Measurements from ENCODE around the gene SAMHD1. TPM values are rescaled to one million over a fixed set of nuclear protein-coding genes. Genes with fewer than 3 reads are reported as not detected.
A peak's percentile ranks its signal among the peaks of the same experiment; 100 is the strongest.

The SAMHD1 gene
- total and polyA plus RNA-seq, 2 of the 13 experiments (the other 11 are each of a cell fraction or from before 2014, with no cell fraction given), result 16.9 to 43.5 TPM

- peak; percentile 68; the same call in 1 of the 2 replicates for TF ChIP-seq THRA (CRISPR knock-in tag; IDR thresholded peaks at IDR 0.05; ENCODE audit: borderline replicate concordance)
- TF ChIP-seq ZNF484 (CRISPR knock-in tag; IDR thresholded peaks at IDR 0.05; ENCODE audit: borderline replicate concordance, low read depth), result no peak
- TF ChIP-seq DPF2 (CRISPR knock-in tag; IDR thresholded peaks at IDR 0.05; ENCODE audit: borderline replicate concordance, low read depth), result peak; percentile 73
- TF ChIP-seq ZNF770 (CRISPR knock-in tag; IDR thresholded peaks at IDR 0.05), result no peak; the same call in 1 of the 2 replicates
- no peak; the same call in 1 of the 2 replicates for TF ChIP-seq ATF6 (CRISPR knock-in tag; conservative IDR thresholded peaks at IDR 0.05)
- TF ChIP-seq SRSF4 (IDR thresholded peaks at IDR 0.05; ENCODE audit: low read depth, low read length, poor library complexity, severe bottlenecking), result no peak
- no peak for TF ChIP-seq ATF2 (CRISPR knock-in tag; IDR thresholded peaks at IDR 0.05)
- peak; percentile 45; the same call in 1 of the 2 replicates for TF ChIP-seq SP2 (CRISPR knock-in tag; IDR thresholded peaks at IDR 0.05)
- no peak for TF ChIP-seq EZH2 (conservative IDR thresholded peaks at IDR 0.05; ENCODE audit: low read depth, low read length)
- no peak for TF ChIP-seq ZNF562 (CRISPR knock-in tag; IDR thresholded peaks at IDR 0.05; ENCODE audit: borderline replicate concordance)
- TF ChIP-seq ZBTB38 (CRISPR knock-in tag; IDR thresholded peaks at IDR 0.05), result no peak; the same call in 1 of the 2 replicates
- TF ChIP-seq TCF12 (IDR thresholded peaks at IDR 0.05), result no peak
- no peak for TF ChIP-seq TCF12 (CRISPR knock-in tag; IDR thresholded peaks at IDR 0.05)
- no peak for TF ChIP-seq ZNF891 (CRISPR knock-in tag; IDR thresholded peaks at IDR 0.05)
- peak; percentile 14; the same call in 1 of the 2 replicates for TF ChIP-seq MLX (CRISPR knock-in tag; IDR thresholded peaks at IDR 0.05)
- TF ChIP-seq HDAC1 (CRISPR knock-in tag; IDR thresholded peaks at IDR 0.05), result peak; percentile 88
- no peak for TF ChIP-seq NFATC3 (CRISPR knock-in tag; IDR thresholded peaks at IDR 0.05)
- TF ChIP-seq RNF219 (CRISPR knock-in tag; IDR thresholded peaks at IDR 0.05), result no peak
Measured at GRCh38 chr20:36871640-36872570, 79.6 kb downstream of the SAMHD1 start (continued).
